SH-SY5Y (cell line): Measurements from ENCODE around the gene FANCC.

ENCODE experiments used
- GATA2 ChIP-seq: IDR thresholded peaks from 2 replicates; pipeline ENCODE4 v1.6.1; 2011; ENCODE audit warnings: mild to moderate bottlenecking, low read depth, low read length
- GATA3 ChIP-seq: IDR thresholded peaks from 2 replicates; pipeline ENCODE4 v1.6.1; 2011; ENCODE audit warnings: low read depth, mild to moderate bottlenecking, low read length, moderate library complexity

DNA sequence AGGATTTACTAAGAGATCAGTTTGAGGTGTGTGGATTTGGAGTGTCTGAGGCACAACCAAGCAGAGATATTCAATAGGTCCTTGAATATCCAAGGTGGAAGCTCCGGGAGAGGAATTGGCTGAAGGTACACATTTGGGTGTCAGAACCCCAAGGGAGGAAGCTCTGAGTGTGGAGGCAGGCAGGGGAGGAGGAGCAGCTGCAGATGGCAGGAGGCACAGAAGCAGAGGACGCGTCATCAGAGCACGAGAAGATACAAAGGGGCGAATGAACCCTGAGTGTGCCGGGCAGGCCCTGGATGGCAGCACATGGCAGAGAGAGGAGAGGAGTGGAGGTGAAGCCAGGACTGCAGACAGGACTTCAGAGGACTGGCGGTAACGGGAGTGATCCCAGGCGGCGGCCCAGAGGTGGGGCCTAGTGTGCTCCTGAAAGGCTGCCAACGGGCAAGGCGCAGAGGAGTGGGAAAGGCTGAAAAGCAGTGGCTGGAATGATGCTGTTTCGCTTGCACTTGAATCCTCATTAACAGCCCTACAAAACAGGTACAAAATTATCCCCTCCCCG is 179.8 kb downstream of the FANCC start:
- TF ChIP-seq GATA2 (no peak), GATA3 (no peak)
